ENCODE measurements around the gene TCF23.

- TF ChIP-seq CTCF (IDR thresholded peaks at IDR 0.05) (no peak), POLR2A (IDR thresholded peaks at IDR 0.05) (no peak), EP300 (IDR thresholded peaks at IDR 0.05) (no peak)
Measured at GRCh38 chr2:27171351-27171848, 22.6 kb downstream of the TCF23 start.
